Measurements from ENCODE around the gene CPNE9. TPM values are rescaled to one million over a fixed set of nuclear protein-coding genes. Genes with fewer than 3 reads are reported as not detected.

The CPNE9 gene
- total RNA-seq, 1 experiment from 2014 or later = not detected

- DNase-seq (ENCODE audit: low read depth) = no peak
Observed at GRCh38 chr3:9778143-9779074, 74.8 kb downstream of the CPNE9 start.

GRCh38 chr3:9779075-9779593 lies 75.5 kb downstream of the CPNE9 start:
- DNase-seq (ENCODE audit: low read depth) = no peak

Other genes with a start within 250 kb of the CPNE9 start
- gene LHFPL4, start 150.0 kb upstream of the CPNE9 start, total RNA-seq (2014; rRNA removed; shearing (Covaris generic)) = 0.29 TPM in 1 of 2 replicates, not detected in the other
- 22.0 and 23.8 TPM in 2 replicates for gene MTMR14, start 54.3 kb upstream of the CPNE9 start, total RNA-seq (2014; rRNA removed; shearing (Covaris generic))
- gene BRPF1, start 27.9 kb downstream of the CPNE9 start, total RNA-seq (2014; rRNA removed; shearing (Covaris generic)) = 10.9 and 15.6 TPM in 2 replicates
- 11.3 and 11.9 TPM in 2 replicates for gene OGG1, start 46.1 kb downstream of the CPNE9 start, total RNA-seq (2014; rRNA removed; shearing (Covaris generic))
- 7.7 and 28.1 TPM in 2 replicates for gene CAMK1, start 66.1 kb downstream of the CPNE9 start, total RNA-seq (2014; rRNA removed; shearing (Covaris generic))
- gene TADA3, start 88.6 kb downstream of the CPNE9 start, total RNA-seq (2014; rRNA removed; shearing (Covaris generic)) = 50.1 and 50.9 TPM in 2 replicates
- 148 and 203 TPM in 2 replicates for gene ARPC4, start 89.2 kb downstream of the CPNE9 start, total RNA-seq (2014; rRNA removed; shearing (Covaris generic))
- 0.68 and 1.6 TPM in 2 replicates for gene TTLL3, start 106.4 kb downstream of the CPNE9 start, total RNA-seq (2014; rRNA removed; shearing (Covaris generic))
- 30.7 and 31.3 TPM in 2 replicates for gene RPUSD3, start 140.2 kb downstream of the CPNE9 start, total RNA-seq (2014; rRNA removed; shearing (Covaris generic))
- not detected in 2 replicates for gene CIDEC, start 176.4 kb downstream of the CPNE9 start, total RNA-seq (2014; rRNA removed; shearing (Covaris generic))
- 22.7 and 22.8 TPM in 2 replicates for gene JAGN1, start 186.8 kb downstream of the CPNE9 start, total RNA-seq (2014; rRNA removed; shearing (Covaris generic))
- gene IL17RE, start 199.0 kb downstream of the CPNE9 start, total RNA-seq (2014; rRNA removed; shearing (Covaris generic)) = 0.06 and 0.18 TPM in 2 replicates
- 6.7 and 9.5 TPM in 2 replicates for gene IL17RC, start 213.3 kb downstream of the CPNE9 start, total RNA-seq (2014; rRNA removed; shearing (Covaris generic))
- gene CRELD1, start 230.0 kb downstream of the CPNE9 start, total RNA-seq (2014; rRNA removed; shearing (Covaris generic)) = 9.9 and 12.4 TPM in 2 replicates
- 0.46 and 0.57 TPM in 2 replicates for gene PRRT3, start 248.6 kb downstream of the CPNE9 start, total RNA-seq (2014; rRNA removed; shearing (Covaris generic))